Endothelial cell of umbilical vein (primary cell): ENCODE results near the gene PITPNM3. TPM values are rescaled to one million over a fixed set of nuclear protein-coding genes. Genes with fewer than 3 reads are reported as not detected.
A peak's percentile ranks its signal among the peaks of the same experiment; 100 is the strongest.

ENCODE experiments used
- BruUV-seq: library from RNA; stranded (reverse); fragments of 400-500 nt; replicated peaks from 2 replicates; lab custom pipeline; 2021; lab: Mats Ljungman, UMichigan
- CTCF ChIA-PET: fragments of 300-600, 350-600 bp; sonication (Branson Sonifier 250); formaldehyde crosslinking; loops from one replicate; lab custom pipeline; 2021; ENCODE audit warnings: antibody characterized with exemption, inconsistent platforms; lab: Charles Lee
- POLR2A ChIA-PET: fragments of 300-600, 350-600 bp; sonication (Branson Sonifier 250); formaldehyde crosslinking; loops from one replicate; lab custom pipeline; 2021; ENCODE audit warnings: antibody characterized with exemption, inconsistent platforms; lab: Charles Lee
- DNase-seq: peaks from one replicate; pipeline ENCODE4 v3.0.0-alpha.2; 2011; ENCODE audit warnings: low read depth, low spot score
- FAIRE-seq: peaks from 2 replicates; lab custom pipeline; 2011; peaks lifted over from hg19 to GRCh38; lab: Jason Lieb, UNC
- H2AFZ ChIP-seq: 2 replicates; pipeline ENCODE4 v1.6.0; 2012; ENCODE audit warnings: low read depth, low read length, control low read depth, inconsistent platforms
- H3K27ac ChIP-seq: 2 replicates; pipeline ENCODE4 v1.5.1; 2011; ENCODE audit warnings: low read depth, mild to moderate bottlenecking, control low read depth, low read length, moderate library complexity; ENCODE audit not compliant: insufficient read depth
- H3K27me3 ChIP-seq, 2 experiments: 2 replicates each; pipeline versions ENCODE4 v1.6.0 to v1.6.1; 2011; ENCODE audit warnings: low read length in 2 of 2, mixed read lengths in 1 of 2; ENCODE audit not compliant: control insufficient read depth in 2 of 2, insufficient read depth in 2 of 2
- H3K36me3 ChIP-seq, 2 experiments: 2 replicates in 1 of 2; 3 replicates in 1 of 2; pipeline ENCODE4 v1.5.1; 2011; ENCODE audit warnings: low read length in 2 of 2, mild to moderate bottlenecking in 1 of 2, moderate library complexity in 1 of 2; ENCODE audit not compliant: control insufficient read depth in 2 of 2, insufficient read depth in 2 of 2; ENCODE audit errors: extremely low read depth in 1 of 2
- H3K4me1 ChIP-seq: 3 replicates; pipeline ENCODE4 v1.5.1; 2011; ENCODE audit warnings: mild to moderate bottlenecking, low read length; ENCODE audit not compliant: control insufficient read depth, insufficient read depth; ENCODE audit errors: extremely low read depth
- H3K4me2 ChIP-seq: 2 replicates; pipeline ENCODE4 v1.6.1; 2011; ENCODE audit warnings: low read length, control low read depth, mixed read lengths; ENCODE audit not compliant: insufficient read depth
- H3K4me3 ChIP-seq, 3 experiments: fragments of 200-600 bp in 1 of 3; sonication (generic), shearing (Covaris generic) in 1 of 3; replicated peaks in 1 of 3; 2 replicates each; pipeline ENCODE4 v1.5.1; 2011 to 2016; ENCODE audit warnings: control low read depth in 3 of 3, low read length in 3 of 3, mild to moderate bottlenecking in 2 of 3, inconsistent platforms in 1 of 3, low read depth in 1 of 3, moderate library complexity in 1 of 3; ENCODE audit not compliant: insufficient read depth in 1 of 3
- H3K79me2 ChIP-seq: 2 replicates; pipeline ENCODE4 v1.6.0; 2012; ENCODE audit warnings: low read length, inconsistent platforms; ENCODE audit not compliant: control insufficient read depth, insufficient read depth
- H3K9ac ChIP-seq: replicated peaks from 2 replicates; pipeline ENCODE3; 2011; ENCODE audit warnings: low read length, control low read depth; ENCODE audit not compliant: insufficient read depth; ENCODE audit errors: extremely low read depth
- H3K9me1 ChIP-seq: replicated peaks from 3 replicates; pipeline ENCODE4 v1.6.0; 2011; ENCODE audit warnings: mild to moderate bottlenecking, low read length; ENCODE audit not compliant: control insufficient read depth, insufficient read depth; ENCODE audit errors: extremely low read depth
- H3K9me3 ChIP-seq: replicated peaks from 2 replicates; pipeline ENCODE4 v1.5.1; 2012; ENCODE audit warnings: low read length, inconsistent platforms; ENCODE audit not compliant: control insufficient read depth, insufficient read depth
- H4K20me1 ChIP-seq: replicated peaks from 2 replicates; pipeline ENCODE3; 2011; ENCODE audit warnings: mild to moderate bottlenecking, low read length; ENCODE audit not compliant: control insufficient read depth, insufficient read depth; ENCODE audit errors: extremely low read depth
- EZH2 ChIP-seq: IDR thresholded peaks from 2 replicates; pipeline ENCODE4 v1.6.1; 2012; ENCODE audit warnings: borderline replicate concordance, low read depth, mild to moderate bottlenecking, moderate library complexity, low read length, inconsistent platforms; ENCODE audit not compliant: severe bottlenecking
- FOS ChIP-seq: IDR thresholded peaks from 2 replicates; pipeline ENCODE4 v1.6.1; 2011; ENCODE audit warnings: mild to moderate bottlenecking, low read length, moderate library complexity, borderline replicate concordance; ENCODE audit not compliant: insufficient read depth
- GATA2 ChIP-seq: IDR thresholded peaks from 2 replicates; pipeline ENCODE4 v1.7.0; 2011; ENCODE audit warnings: low read depth, mild to moderate bottlenecking, moderate library complexity, mixed read lengths, low read length; ENCODE audit not compliant: insufficient read length, insufficient read depth
- JUN ChIP-seq: IDR thresholded peaks from 2 replicates; pipeline ENCODE4 v1.6.1; 2011; ENCODE audit warnings: borderline replicate concordance, low read depth; ENCODE audit not compliant: insufficient read length, insufficient read depth
- MAX ChIP-seq: IDR thresholded peaks from 2 replicates; pipeline ENCODE4 v1.6.1; 2011; ENCODE audit not compliant: insufficient read depth, insufficient read length
- MYC ChIP-seq: IDR thresholded peaks from one replicate; pipeline ENCODE4 v1.6.1; 2011; ENCODE audit warnings: mild to moderate bottlenecking, low read depth, low read length
- POLR2A ChIP-seq: IDR thresholded peaks from 2 replicates; pipeline ENCODE4 v1.6.1; 2012; ENCODE audit warnings: low read depth, mild to moderate bottlenecking, control low read depth, low read length
- POLR2AphosphoS5 ChIP-seq: IDR thresholded peaks from 2 replicates; pipeline ENCODE4 v1.6.1; 2012; ENCODE audit warnings: low read depth, mild to moderate bottlenecking, control low read depth, low read length, moderate library complexity; ENCODE audit not compliant: insufficient read depth
- dilution Hi-C: fragments of 300-500 bp; cut with MboI; formaldehyde crosslinking; loops from one replicate; pipeline ENCODE4 v1.15.0; 2019; ENCODE audit warnings: low sequenced_read_pairs; ENCODE audit not compliant: extremely low pct_ligation_motif_present
- intact Hi-C: fragments of 100-400 bp; cut with micrococcal nuclease; formaldehyde crosslinking; loops from one replicate; pipeline ENCODE4 v1.10.0; 2022
- polyA plus RNA-seq, 4 experiments: library from polyadenylated mRNA; depleted of rRNA in 3 of 4; stranded (reverse) in 3 of 4; unstranded in 1 of 4; fragments of >200 nt; gene quantifications; 2 replicates each; pipeline versions ENCODE4 v1.2.1 to v1.2.3, GENCODE V29; 2011 to 2012; ENCODE audit warnings: missing spikeins in 1 of 4
- total RNA-seq: library from RNA; stranded (reverse); gene quantifications from 2 replicates; pipeline ENCODE4 v1.2.3, GENCODE V29; 2021

Gene PITPNM3
- total and polyA plus RNA-seq, 2 donors (not counting 3 experiments of a cell fraction or from before 2014, with no cell fraction given) = 1.0 to 1.9 TPM

- H3K9me1 ChIP-seq = no peaks in the 10 kb centered on the region
- no peak overlapping the region for H3K4me3 ChIP-seq
- H3K9me3 ChIP-seq = no peaks in the 10 kb centered on the region
- no peaks in the 10 kb centered on the region for H3K27me3 ChIP-seq
- peaks cover 59% of the 10 kb centered on the region for H3K4me1 ChIP-seq
- H3K27ac ChIP-seq = no peak overlapping the region
- ChIA-PET POLR2A (no interaction called here), CTCF (interaction anchor here (1.5 kb wide), 1 partner anchor 37 kb away, joined by 13 read pairs; no protein-coding TSS in a partner anchor)
- FAIRE-seq (no peak), DNase-seq (peak; percentile 31)
- H3K36me3 ChIP-seq = no peaks in the 10 kb centered on the region
- TF ChIP-seq FOS = peak; percentile 47
- no peak for TF ChIP-seq POLR2A
- intact Hi-C loops (no loop called here), dilution Hi-C loops (no loop called here)
- H2AFZ ChIP-seq = peak overlapping the region; percentile 33
- H3K79me2 ChIP-seq = no peaks in the 10 kb centered on the region
- no peak overlapping the region for H3K9ac ChIP-seq
- H3K4me2 ChIP-seq = no peak overlapping the region
- no peaks in the 10 kb centered on the region for H4K20me1 ChIP-seq
- BruUV-seq = no TSS peak
These were observed 45.9 kb downstream of the PITPNM3 start for GRCh38 chr17:6510321-6510977.

- BruUV-seq = no TSS peak
- H3K36me3 ChIP-seq = no peaks in the 10 kb centered on the region
- no peak for DNase-seq
- no peak overlapping the region for H3K4me3 ChIP-seq
- no peaks in the 10 kb centered on the region for H3K79me2 ChIP-seq
- dilution Hi-C loops = no loop called here
- H3K4me2 ChIP-seq = no peak overlapping the region
- no peak overlapping the region for H3K9ac ChIP-seq
- no peaks in the 10 kb centered on the region for H3K9me1 ChIP-seq
- no peaks in the 10 kb centered on the region for H3K27me3 ChIP-seq
- no peaks in the 10 kb centered on the region for H4K20me1 ChIP-seq
- no peaks in the 10 kb centered on the region for H3K9me3 ChIP-seq
- no peak overlapping the region for H2AFZ ChIP-seq
- ChIA-PET POLR2A (no interaction called here), CTCF (interaction anchor here (1.5 kb wide), 1 partner anchor 37 kb away, joined by 13 read pairs; no protein-coding TSS in a partner anchor)
- no peak overlapping the region for H3K27ac ChIP-seq
- FAIRE-seq = no peak
- TF ChIP-seq POLR2AphosphoS5 (no peak), JUN (no peak), EZH2 (no peak), GATA2 (no peak), FOS (no peak), MAX (no peak), MYC (no peak), POLR2A (no peak)
- intact Hi-C loops = loop anchor here (5.0 kb wide), 2 partner anchors 38 to 67 kb away; no protein-coding TSS in a partner anchor
- peaks cover 62% of the 10 kb centered on the region for H3K4me1 ChIP-seq
These were observed 46.4 kb downstream of the PITPNM3 start for GRCh38 chr17:6509921-6510320.
